GM12801 (cell line): Measurements from ENCODE around the gene NIM1K.

Experiments used
- TF ChIP-seq, protein P1 (sequence below): IDR thresholded peaks from one replicate; pipeline ENCODE4 v1.5.1; 2011; ENCODE audit warnings: control low read depth; ENCODE audit not compliant: insufficient read length; ENCODE audit errors: extremely low read depth

The NIM1K gene

GRCh38 chr5:43191740-43192557 is at the start of gene NIM1K:
NIM1K (plus strand) TSS chr5:43192225; CDS start chr5:43245776, 53,551 bp downstream.
- TF ChIP-seq, protein P1, sequence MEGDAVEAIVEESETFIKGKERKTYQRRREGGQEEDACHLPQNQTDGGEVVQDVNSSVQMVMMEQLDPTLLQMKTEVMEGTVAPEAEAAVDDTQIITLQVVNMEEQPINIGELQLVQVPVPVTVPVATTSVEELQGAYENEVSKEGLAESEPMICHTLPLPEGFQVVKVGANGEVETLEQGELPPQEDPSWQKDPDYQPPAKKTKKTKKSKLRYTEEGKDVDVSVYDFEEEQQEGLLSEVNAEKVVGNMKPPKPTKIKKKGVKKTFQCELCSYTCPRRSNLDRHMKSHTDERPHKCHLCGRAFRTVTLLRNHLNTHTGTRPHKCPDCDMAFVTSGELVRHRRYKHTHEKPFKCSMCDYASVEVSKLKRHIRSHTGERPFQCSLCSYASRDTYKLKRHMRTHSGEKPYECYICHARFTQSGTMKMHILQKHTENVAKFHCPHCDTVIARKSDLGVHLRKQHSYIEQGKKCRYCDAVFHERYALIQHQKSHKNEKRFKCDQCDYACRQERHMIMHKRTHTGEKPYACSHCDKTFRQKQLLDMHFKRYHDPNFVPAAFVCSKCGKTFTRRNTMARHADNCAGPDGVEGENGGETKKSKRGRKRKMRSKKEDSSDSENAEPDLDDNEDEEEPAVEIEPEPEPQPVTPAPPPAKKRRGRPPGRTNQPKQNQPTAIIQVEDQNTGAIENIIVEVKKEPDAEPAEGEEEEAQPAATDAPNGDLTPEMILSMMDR, result no peak

DNA sequence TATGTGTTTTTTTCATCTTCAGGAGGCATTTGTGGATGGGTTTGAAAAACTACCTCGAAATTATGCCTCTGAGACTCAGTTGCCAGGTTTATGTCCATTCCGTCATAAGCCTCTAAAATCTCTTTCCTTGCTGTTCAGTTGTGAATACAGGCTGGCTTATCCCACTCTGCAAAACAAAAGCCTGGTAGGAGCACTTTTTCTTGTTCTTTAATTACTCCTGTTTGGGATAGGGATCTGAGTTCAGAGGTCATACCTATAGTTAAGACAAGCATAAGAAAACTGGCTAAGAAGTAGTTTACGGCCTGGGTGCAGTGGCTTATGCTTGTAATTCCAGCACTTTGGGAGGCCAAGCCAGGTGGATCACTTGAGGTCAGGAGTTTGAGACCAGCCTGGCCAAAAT is 47.0 kb upstream of the NIM1K start:
- TF ChIP-seq, protein P1, result no peak

DNA sequence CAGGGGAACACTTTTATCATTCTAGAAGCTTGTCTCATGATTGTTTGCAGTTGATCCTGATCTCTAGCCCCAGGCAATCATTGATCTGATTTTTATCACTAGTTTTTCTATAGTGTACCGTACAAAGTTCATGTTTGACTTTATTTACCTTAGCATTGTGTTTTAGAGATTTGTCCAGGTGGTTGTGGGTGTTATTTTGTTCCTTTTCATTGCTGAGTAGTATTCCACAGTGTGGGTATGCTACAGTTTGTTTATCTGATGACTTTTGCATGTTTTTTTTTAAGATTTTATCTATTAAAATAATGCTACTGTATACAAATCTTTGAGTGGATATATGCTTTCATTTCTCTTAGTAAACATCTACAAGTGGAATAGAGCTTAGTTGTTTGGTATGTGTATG is 45.1 kb upstream of the NIM1K start:
- TF ChIP-seq, protein P1, result no peak

- TF ChIP-seq, protein P1, result no peak
Measured at GRCh38 chr5:43148417-43148816, 43.6 kb upstream of the NIM1K start.

DNA sequence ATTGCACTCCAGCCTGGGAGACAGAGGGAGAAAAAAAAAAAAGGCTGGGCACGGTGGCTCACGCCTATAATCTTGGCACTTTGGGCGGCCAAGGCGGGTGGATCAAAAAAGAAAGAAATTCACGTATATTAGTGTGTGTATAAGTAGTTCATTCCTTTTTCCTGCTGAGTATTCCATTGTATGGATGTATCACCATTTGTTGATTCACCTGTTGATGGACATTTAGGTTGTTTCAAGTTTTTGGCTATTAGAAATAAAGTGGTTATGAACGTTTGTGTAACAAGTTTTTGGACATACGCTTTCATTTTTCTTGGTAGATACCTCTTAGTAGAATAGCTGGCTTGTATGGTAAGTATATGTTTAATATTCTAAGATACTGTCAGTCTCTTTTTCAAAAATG is 42.8 kb upstream of the NIM1K start:
- TF ChIP-seq, protein P1, result no peak

DNA sequence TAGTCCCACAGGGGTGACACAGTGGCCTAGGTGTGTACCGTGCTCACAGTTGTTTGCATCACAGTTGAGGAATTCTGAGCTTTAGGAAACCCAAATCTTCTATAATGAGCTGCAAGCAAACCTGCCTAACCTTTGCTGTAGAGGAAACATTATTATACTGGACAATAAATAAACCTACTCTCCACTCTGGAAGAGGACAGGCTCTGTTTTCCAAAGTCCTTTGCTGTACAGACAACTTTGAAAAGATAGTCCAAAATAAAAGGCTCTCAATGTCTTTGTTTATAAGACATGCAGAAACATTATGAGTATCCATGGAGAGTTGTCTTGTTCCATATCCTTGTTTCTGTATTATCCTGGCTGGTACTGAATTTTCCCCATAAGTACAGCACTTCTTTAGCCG is 42.0 kb upstream of the NIM1K start:
- TF ChIP-seq, protein P1, result no peak

DNA sequence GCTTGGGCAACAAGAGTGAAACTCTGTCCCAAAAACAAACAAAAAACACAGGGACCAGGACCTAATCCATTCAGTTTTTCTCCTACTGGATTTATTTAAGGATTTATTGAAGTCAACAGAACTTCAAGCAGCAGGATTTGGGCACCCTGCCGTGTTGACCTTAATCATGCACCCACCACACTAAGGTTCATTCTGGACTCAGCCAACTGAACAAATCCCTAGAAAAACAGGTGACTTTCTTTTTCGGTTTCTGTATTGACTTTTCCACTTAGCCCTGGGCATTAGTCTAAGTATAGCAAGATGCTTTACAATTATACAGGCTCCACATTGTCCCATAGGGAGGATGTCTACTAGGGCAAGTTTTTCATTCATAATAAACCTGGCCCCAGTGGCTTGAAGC is 41.3 kb upstream of the NIM1K start:
- TF ChIP-seq, protein P1, result no peak
